ENCODE measurements around the gene NAE1. TPM values are rescaled to one million over a fixed set of nuclear protein-coding genes. Genes with fewer than 3 reads are reported as not detected.

The NAE1 gene
- total RNA-seq, 1 experiment from 2014 or later: 82.3 TPM

DNA sequence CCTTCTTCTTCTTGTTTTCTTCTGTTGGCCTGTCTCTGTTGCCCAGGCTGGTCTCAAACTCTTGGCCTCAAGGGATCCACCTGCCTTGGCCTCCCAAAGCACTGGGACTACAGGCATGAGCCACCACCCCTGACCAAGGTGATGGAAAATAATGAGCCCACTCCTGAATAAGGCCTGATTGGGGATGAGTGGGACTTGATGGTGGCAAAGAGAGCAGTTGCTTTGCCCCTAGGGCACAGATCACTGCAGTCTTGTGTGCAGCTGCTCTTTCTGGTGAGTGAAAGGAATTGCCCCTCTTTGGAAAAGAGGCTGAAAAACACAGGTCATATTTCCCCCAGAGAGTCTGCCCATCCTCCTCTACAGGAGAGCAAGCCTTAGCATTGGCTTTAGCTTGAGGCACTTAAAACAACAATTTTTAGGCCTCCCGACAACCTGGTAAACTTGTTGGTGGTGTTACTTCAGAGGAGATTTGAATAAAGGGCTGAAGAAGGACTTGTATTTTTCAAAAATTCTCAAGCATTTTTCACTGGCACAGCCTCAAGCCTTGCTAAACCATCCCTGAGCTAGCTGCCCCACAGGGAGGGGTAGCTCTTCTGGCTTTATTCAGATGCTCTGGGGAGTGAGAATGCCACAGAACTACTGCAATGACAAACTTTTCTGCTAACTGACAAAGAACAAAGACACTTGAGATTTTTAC is 43.5 kb upstream of the NAE1 start:
- H3K79me2 ChIP-seq (ENCODE audit: low read length): no peaks in the 10 kb centered on the region
- H3K4me3 ChIP-seq (ENCODE audit: low read length): no peak overlapping the region
- no peaks in the 10 kb centered on the region for H3K9me2 ChIP-seq (replicated peaks; ENCODE audit: low read length)
- H3F3A ChIP-seq (ENCODE audit: low read length, unreplicated experiment): no peaks in the 10 kb centered on the region
- intact Hi-C loops (cut with micrococcal nuclease): no loop called here
- peak; percentile 8 for DNase-seq
- no peaks in the 10 kb centered on the region for H3K27me3 ChIP-seq (ENCODE audit: low read length)
- no peak overlapping the region for H2AFZ ChIP-seq (ENCODE audit: low read length)
- CTCF ChIA-PET: no interaction called here
- no peak overlapping the region for H3K4me2 ChIP-seq (ENCODE audit: low read length)
- no peaks in the 10 kb centered on the region for H3K9me3 ChIP-seq (ENCODE audit: low read length)
- TF ChIP-seq EZH2phosphoT487 (IDR thresholded peaks at IDR 0.05; ENCODE audit: borderline replicate concordance, low read length): no peak
- TF ChIP-seq, protein P1, sequence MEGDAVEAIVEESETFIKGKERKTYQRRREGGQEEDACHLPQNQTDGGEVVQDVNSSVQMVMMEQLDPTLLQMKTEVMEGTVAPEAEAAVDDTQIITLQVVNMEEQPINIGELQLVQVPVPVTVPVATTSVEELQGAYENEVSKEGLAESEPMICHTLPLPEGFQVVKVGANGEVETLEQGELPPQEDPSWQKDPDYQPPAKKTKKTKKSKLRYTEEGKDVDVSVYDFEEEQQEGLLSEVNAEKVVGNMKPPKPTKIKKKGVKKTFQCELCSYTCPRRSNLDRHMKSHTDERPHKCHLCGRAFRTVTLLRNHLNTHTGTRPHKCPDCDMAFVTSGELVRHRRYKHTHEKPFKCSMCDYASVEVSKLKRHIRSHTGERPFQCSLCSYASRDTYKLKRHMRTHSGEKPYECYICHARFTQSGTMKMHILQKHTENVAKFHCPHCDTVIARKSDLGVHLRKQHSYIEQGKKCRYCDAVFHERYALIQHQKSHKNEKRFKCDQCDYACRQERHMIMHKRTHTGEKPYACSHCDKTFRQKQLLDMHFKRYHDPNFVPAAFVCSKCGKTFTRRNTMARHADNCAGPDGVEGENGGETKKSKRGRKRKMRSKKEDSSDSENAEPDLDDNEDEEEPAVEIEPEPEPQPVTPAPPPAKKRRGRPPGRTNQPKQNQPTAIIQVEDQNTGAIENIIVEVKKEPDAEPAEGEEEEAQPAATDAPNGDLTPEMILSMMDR (conservative IDR thresholded peaks at IDR 0.05; ENCODE audit: low read depth, low read length): no peak
- TF ChIP-seq EZH2 (IDR thresholded peaks at IDR 0.05; ENCODE audit: low read length, unreplicated experiment): no peak
- no peaks in the 10 kb centered on the region for H3K36me3 ChIP-seq (ENCODE audit: low read depth, low read length)
- POLR2A ChIA-PET (ENCODE audit: unreplicated experiment): no interaction called here
- H3K4me1 ChIP-seq (ENCODE audit: insufficient read depth, low read length): peaks cover 9% of the 10 kb centered on the region
- H4K20me1 ChIP-seq (ENCODE audit: low read length): no peaks in the 10 kb centered on the region
- BruUV-seq (replicated peaks): no TSS peak
- ATAC-seq: no peak
- no peak overlapping the region for H3K27ac ChIP-seq (ENCODE audit: low read length)
- H3K9ac ChIP-seq (ENCODE audit: low read length): no peak overlapping the region

DNA sequence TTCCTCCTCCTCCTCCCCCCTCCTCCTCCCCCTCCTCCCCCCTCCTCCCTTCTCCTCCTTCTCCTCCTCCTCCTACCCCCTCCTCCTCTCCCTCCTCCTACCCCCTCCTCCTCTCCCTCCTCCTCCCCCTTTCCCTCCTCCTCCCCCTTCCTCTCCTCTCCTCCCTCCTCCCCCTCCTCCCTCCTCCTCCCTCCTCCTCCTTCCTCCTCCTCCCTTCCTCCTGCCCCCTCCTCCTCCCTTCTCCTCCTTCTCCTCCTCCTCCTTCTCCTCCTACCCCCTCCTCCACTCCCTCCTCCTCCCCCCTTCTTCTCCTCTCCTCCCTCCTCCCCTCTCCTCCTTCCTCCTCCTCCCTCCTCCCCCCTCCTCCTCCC is 42.9 kb upstream of the NAE1 start:
- Histone ChIP-seq H3K27me3 (ENCODE audit: low read length) (no peaks in the 10 kb centered on the region), H4K20me1 (ENCODE audit: low read length) (no peaks in the 10 kb centered on the region), H3K79me2 (ENCODE audit: low read length) (no peaks in the 10 kb centered on the region), H3K4me3 (ENCODE audit: low read length) (no peak overlapping the region), H3F3A (ENCODE audit: low read length, unreplicated experiment) (no peaks in the 10 kb centered on the region), H3K9me2 (replicated peaks; ENCODE audit: low read length) (no peaks in the 10 kb centered on the region), H3K9me3 (ENCODE audit: low read length) (no peaks in the 10 kb centered on the region), H3K36me3 (ENCODE audit: low read depth, low read length) (no peaks in the 10 kb centered on the region), H3K4me1 (ENCODE audit: insufficient read depth, low read length) (peaks cover 9% of the 10 kb centered on the region), H3K27ac (ENCODE audit: low read length) (no peak overlapping the region), H3K9ac (ENCODE audit: low read length) (no peak overlapping the region), H2AFZ (ENCODE audit: low read length) (no peak overlapping the region), H3K4me2 (ENCODE audit: low read length) (no peak overlapping the region)
- TF ChIP-seq EZH2 (IDR thresholded peaks at IDR 0.05; ENCODE audit: low read length, unreplicated experiment) (no peak), EZH2phosphoT487 (IDR thresholded peaks at IDR 0.05; ENCODE audit: borderline replicate concordance, low read length) (no peak)
- TF ChIP-seq, protein P1 (conservative IDR thresholded peaks at IDR 0.05; ENCODE audit: low read depth, low read length): no peak
- ATAC-seq (no peak), DNase-seq (no peak)
- ChIA-PET CTCF (interaction anchor here (0.9 to 1.6 kb wide), 6 partner anchors 8 to 365 kb away, joined by 3 to 14 read pairs (median 5); partner anchors contain the start of gene NAE1), POLR2A (ENCODE audit: unreplicated experiment) (interaction anchor here (0.8 kb wide), 1 partner anchor 8 kb away, joined by 4 read pairs; no protein-coding TSS in a partner anchor)
- intact Hi-C loops (cut with micrococcal nuclease): loop anchor here (2.0 kb wide), 2 partner anchors 43 to 269 kb away; partner anchors contain the start of genes CMTM3 and NAE1
- no TSS peak for BruUV-seq (replicated peaks)

Measured in PC-3 (cell line).